Vagina (tissue), 2 donors: Measurements from ENCODE around the gene LRIG2.

Experiments
- CTCF ChIP-seq, 3 experiments: fragments of 450-650 bp in 2 of 3; fragments of 200-600 bp in 1 of 3; sonication (generic) in 1 of 3; IDR thresholded peaks; one replicate each; pipeline ENCODE4 v1.5.1; 2017 to 2019; ENCODE audit warnings: antibody characterized with exemption in 3 of 3, mild to moderate bottlenecking in 2 of 3, moderate library complexity in 2 of 3
- POLR2A ChIP-seq, 2 donors: fragments of 450-650 bp; IDR thresholded peaks; one replicate each; pipeline ENCODE4 v1.6.1; 2017; ENCODE audit warnings: antibody characterized with exemption in 2 of 2, mild to moderate bottlenecking in 2 of 2, moderate library complexity in 2 of 2
- POLR2AphosphoS5 ChIP-seq, 2 donors: sonication (generic); formaldehyde crosslinking; IDR thresholded peaks; one replicate each; pipeline ENCODE4 v1.9.0; 2017; ENCODE audit warnings: antibody characterized with exemption in 2 of 2, mild to moderate bottlenecking in 2 of 2, low read depth in 1 of 2; ENCODE audit not compliant: insufficient read depth in 1 of 2

DNA sequence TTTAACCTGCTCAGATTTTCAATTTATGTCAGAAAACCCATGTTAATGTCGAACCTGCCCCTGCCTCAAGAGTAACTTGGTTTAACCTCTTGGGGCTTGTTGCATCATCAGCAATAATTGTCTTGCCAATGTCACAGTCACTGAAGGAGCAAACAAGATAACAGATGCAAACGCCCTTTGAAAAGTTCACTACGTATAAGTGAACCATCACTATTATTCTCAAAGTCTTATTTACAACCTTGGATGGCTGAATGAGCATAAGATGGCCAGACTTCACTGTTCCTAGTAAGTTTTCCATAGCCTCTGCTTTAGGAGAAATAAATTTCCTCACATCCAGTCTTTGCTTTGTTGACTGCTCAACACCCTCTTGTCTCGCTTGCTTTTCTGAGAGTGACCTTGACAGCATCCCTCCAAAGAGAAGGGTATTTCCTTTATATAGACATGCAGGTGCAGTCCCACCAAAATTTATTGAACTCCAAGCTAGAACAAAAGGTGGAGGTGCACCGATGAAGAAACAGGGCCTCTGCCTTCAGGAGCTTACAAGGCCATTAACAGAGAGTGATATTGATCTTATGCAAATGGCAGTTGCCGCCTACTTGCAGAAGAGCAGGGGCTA is 749 bp upstream of the LRIG2 start:
- TF ChIP-seq CTCF (IDR thresholded peaks at IDR 0.05) (no peak), POLR2A (IDR thresholded peaks at IDR 0.05) (no peak), POLR2AphosphoS5 (IDR thresholded peaks at IDR 0.05; ENCODE audit: insufficient read depth in 1 of 2, low read depth in 1 of 2) (no peak)
